Tibial artery (tissue), 4 donors: ENCODE data around the gene MTG2.

ENCODE experiments used
- DNase-seq, 2 donors: peaks; one replicate each; pipeline ENCODE4 v3.0.0-alpha.2; 2019
- H3K27ac ChIP-seq, 2 donors: fragments of 200-600 bp; sonication (generic) in 1 of 2; 1 replicate in 1 of 2; 2 replicates in 1 of 2; pipeline ENCODE4 v1.5.1; 2018 to 2019; ENCODE audit warnings: mild to moderate bottlenecking in 1 of 2
- H3K27me3 ChIP-seq, 2 donors: fragments of 200-600 bp; sonication (generic) in 1 of 2; one replicate each; pipeline versions ENCODE4 v1.5.1 to v1.6.0; 2016 to 2019
- H3K36me3 ChIP-seq, 3 donors: fragments of 200-600 bp; sonication (generic) in 2 of 3; one replicate each; pipeline ENCODE4 v1.5.1; 2016 to 2019; ENCODE audit warnings: mild to moderate bottlenecking in 2 of 3
- H3K4me1 ChIP-seq, 4 donors: fragments of 200-600 bp; sonication (generic) in 2 of 4; 1 replicate in 3 of 4; 2 replicates in 1 of 4; pipeline ENCODE4 v1.5.1; 2016 to 2019
- H3K4me3 ChIP-seq, 2 donors: fragments of 200-600 bp; sonication (generic) in 1 of 2; 1 replicate in 1 of 2; 2 replicates in 1 of 2; pipeline ENCODE4 v1.5.1; 2018 to 2019; ENCODE audit warnings: mild to moderate bottlenecking in 2 of 2
- H3K9me3 ChIP-seq, 3 donors: fragments of 200-600 bp; sonication (generic) in 1 of 3; one replicate each; pipeline ENCODE4 v1.5.1; 2016 to 2019
- CTCF ChIP-seq, 2 experiments: fragments of 200-600 bp in 1 of 2; fragments of 450-650 bp in 1 of 2; IDR thresholded peaks; one replicate each; pipeline ENCODE4 v1.5.1; 2017 to 2019; ENCODE audit warnings: antibody characterized with exemption in 2 of 2, mild to moderate bottlenecking in 1 of 2, moderate library complexity in 1 of 2
- intact Hi-C: fragments of 100-400 bp; cut with DNase I; formaldehyde crosslinking; loops from one replicate; pipeline ENCODE4 v1.15.0; 2023; ENCODE audit warnings: low total_unique reads

MTG2 gene

GRCh38 chr20:62200491-62201172 lies 17.8 kb downstream of the MTG2 start:
- no peak for DNase-seq
- intact Hi-C loops: no loop called here
- peaks cover 75 to 89% (median 77%) of the 10 kb centered on the region in 3 donors for H3K36me3 ChIP-seq

GRCh38 chr20:62201173-62202082 lies 18.6 kb downstream of the MTG2 start:
- Histone ChIP-seq H3K27me3 (no peaks in the 10 kb centered on the region), H3K4me3 (no peak overlapping the region), H3K36me3 (peaks cover 68 to 89% (median 69%) of the 10 kb centered on the region in 3 donors), H3K4me1 (no peaks in the 10 kb centered on the region), H3K9me3 (no peaks in the 10 kb centered on the region), H3K27ac (no peak overlapping the region)
- TF ChIP-seq CTCF (IDR thresholded peaks at IDR 0.05): no peak
- DNase-seq: no peak
- intact Hi-C loops: no loop called here

More at GRCh38 chr20:62200491-62201172, 17.8 kb downstream of the MTG2 start:
- Histone ChIP-seq H3K4me3 (no peak overlapping the region), H3K9me3 (no peaks in the 10 kb centered on the region), H3K27ac (no peak overlapping the region), H3K27me3 (no peaks in the 10 kb centered on the region), H3K4me1 (no peaks in the 10 kb centered on the region)
- no peak for TF ChIP-seq CTCF (IDR thresholded peaks at IDR 0.05)

- no peak for TF ChIP-seq CTCF (IDR thresholded peaks at IDR 0.05)
- Histone ChIP-seq H3K4me1 (no peaks in the 10 kb centered on the region), H3K27ac (no peak overlapping the region), H3K36me3 (peaks cover 62 to 83% (median 65%) of the 10 kb centered on the region in 3 donors), H3K4me3 (no peak overlapping the region), H3K9me3 (no peaks in the 10 kb centered on the region), H3K27me3 (no peaks in the 10 kb centered on the region)
- intact Hi-C loops: no loop called here
- DNase-seq: no peak
These were observed 19.2 kb downstream of the MTG2 start for GRCh38 chr20:62202083-62202395.

- intact Hi-C loops: no loop called here
- Histone ChIP-seq H3K9me3 (no peaks in the 10 kb centered on the region), H3K36me3 (peaks cover 56 to 75% (median 60%) of the 10 kb centered on the region in 3 donors), H3K4me1 (no peaks in the 10 kb centered on the region), H3K27me3 (no peaks in the 10 kb centered on the region), H3K27ac (no peak overlapping the region), H3K4me3 (no peak overlapping the region)
- DNase-seq: no peak
- no peak for TF ChIP-seq CTCF (IDR thresholded peaks at IDR 0.05)
These were observed 20.0 kb downstream of the MTG2 start for GRCh38 chr20:62202676-62203377.

GRCh38 chr20:62203378-62204030 lies 20.7 kb downstream of the MTG2 start:
- H3K36me3 ChIP-seq: peaks cover 49 to 68% (median 53%) of the 10 kb centered on the region in 3 donors
- no peaks in the 10 kb centered on the region for H3K9me3 ChIP-seq
- DNase-seq: no peak
- peaks cover 0 to 4% of the 10 kb centered on the region in 2 donors for H3K27me3 ChIP-seq
- H3K4me3 ChIP-seq: no peak overlapping the region
- TF ChIP-seq CTCF (IDR thresholded peaks at IDR 0.05): no peak
- H3K4me1 ChIP-seq: no peaks in the 10 kb centered on the region
- intact Hi-C loops: no loop called here
- no peak overlapping the region for H3K27ac ChIP-seq
